GM12801 (cell line): ENCODE results near the gene RAMP3.

Experiments used
- TF ChIP-seq, protein P1 (sequence below): IDR thresholded peaks from one replicate; pipeline ENCODE4 v1.5.1; 2011; ENCODE audit warnings: control low read depth; ENCODE audit not compliant: insufficient read length; ENCODE audit errors: extremely low read depth

Gene RAMP3

GRCh38 chr7:45118292-45118691 lies 39.3 kb upstream of the RAMP3 start:
- TF ChIP-seq, protein P1, sequence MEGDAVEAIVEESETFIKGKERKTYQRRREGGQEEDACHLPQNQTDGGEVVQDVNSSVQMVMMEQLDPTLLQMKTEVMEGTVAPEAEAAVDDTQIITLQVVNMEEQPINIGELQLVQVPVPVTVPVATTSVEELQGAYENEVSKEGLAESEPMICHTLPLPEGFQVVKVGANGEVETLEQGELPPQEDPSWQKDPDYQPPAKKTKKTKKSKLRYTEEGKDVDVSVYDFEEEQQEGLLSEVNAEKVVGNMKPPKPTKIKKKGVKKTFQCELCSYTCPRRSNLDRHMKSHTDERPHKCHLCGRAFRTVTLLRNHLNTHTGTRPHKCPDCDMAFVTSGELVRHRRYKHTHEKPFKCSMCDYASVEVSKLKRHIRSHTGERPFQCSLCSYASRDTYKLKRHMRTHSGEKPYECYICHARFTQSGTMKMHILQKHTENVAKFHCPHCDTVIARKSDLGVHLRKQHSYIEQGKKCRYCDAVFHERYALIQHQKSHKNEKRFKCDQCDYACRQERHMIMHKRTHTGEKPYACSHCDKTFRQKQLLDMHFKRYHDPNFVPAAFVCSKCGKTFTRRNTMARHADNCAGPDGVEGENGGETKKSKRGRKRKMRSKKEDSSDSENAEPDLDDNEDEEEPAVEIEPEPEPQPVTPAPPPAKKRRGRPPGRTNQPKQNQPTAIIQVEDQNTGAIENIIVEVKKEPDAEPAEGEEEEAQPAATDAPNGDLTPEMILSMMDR, result no peak

GRCh38 chr7:45118889-45119331 lies 38.7 kb upstream of the RAMP3 start:
- TF ChIP-seq, protein P1, result no peak

- TF ChIP-seq, protein P1, result no peak
Observed at GRCh38 chr7:45119550-45119949, 38.0 kb upstream of the RAMP3 start.

DNA sequence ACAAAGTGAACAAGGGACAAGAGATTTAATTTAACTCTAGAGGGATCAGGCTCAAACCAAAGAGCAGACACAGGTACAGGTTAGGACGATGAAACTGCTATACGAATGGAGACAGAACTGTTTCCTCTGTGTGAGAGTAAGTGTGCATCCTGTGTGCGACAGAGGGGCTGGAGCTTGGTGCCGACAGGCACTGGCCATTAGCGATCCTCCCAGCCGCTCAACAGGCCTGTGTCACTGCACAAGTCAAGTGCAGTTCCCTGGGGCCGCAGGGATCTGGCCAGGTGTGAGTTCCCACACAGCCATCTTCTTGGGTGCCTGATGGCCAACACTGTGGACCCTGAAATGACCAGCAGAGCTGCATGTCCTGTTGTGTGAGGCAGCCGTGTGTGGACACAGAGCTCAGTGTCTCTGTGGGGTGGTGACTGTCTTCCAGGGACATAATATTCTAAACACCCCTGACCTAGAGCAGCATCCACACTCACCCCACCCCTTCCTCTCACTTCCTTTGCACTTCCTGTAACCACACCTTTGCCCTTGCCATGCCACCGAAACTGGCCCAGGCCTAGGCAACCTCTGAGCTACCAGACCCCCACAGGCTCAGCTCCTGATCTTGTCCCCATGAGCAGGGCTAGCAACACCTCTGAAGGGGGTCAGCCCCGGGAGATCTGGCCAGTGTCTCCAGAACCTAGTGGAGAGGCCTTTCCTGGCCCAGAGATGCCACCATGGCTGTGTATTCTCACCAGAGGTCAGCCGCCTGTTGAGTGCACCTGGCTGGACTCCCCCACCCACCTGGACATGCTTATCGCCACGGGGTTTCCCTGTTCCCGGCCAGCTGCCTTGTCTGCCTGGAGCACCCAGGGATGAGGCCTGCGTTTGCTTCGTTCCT lies 34.4 kb upstream of the RAMP3 start:
- TF ChIP-seq, protein P1, result no peak

DNA sequence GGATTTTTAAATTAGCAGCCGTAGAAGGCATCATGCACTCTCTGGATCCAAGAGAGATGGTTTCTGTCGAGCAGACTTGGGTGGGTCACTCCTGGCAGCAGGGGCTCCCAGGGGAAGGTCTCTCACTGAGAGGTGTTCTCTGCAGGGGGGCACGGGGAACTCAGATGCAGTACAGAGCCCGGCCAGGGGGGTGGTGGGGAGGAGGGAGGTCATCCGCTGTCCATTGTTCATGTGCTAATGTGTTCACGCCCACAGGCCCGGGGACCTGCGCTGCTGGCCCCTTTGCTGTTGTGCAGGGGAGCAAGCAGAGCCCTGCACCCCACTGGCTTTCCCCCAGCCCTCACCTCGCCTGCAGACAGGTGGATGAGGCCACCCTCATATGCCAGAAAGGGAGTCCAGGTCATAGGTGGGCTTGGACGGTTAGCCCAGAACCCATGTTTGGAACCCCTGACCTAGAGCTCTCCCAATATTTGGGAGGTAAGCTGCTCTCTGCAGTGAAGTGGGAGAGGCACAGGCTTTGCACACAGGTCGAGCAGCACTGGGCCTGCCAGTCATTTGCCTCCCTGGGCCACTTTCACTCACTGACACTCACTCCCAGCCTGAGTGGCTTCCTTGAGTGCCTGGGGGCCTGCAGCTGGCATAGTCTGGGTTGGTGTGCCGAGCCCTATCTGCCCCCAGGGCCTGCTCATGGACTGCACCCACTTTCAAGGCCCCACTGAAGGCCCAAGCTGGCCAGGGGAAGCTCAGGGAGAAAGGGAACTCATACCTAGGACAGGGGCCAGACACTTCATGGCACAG lies 33.5 kb upstream of the RAMP3 start:
- TF ChIP-seq, protein P1, result no peak

- TF ChIP-seq, protein P1, result no peak
Observed at GRCh38 chr7:45125193-45125904, 32.2 kb upstream of the RAMP3 start.

DNA sequence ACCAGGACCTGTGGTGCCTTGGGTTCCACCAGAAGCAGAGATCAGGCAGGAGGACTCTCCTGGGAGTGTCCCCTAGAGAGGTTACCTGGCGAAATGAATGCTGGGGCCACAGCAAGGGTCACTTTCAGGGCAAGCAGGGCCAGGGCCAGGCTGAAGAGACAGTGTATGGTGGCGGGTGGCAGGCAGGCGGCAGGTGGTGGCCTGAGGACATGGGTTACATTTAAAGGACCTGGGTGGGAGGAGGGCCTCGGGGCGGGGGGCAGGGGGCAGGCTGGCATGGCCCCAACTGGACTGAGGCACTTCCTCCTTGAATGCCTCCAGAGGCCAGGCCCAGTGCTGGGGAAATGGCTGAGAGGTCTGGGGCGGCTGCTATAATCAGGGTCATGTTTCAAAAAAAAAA lies 31.4 kb upstream of the RAMP3 start:
- TF ChIP-seq, protein P1, result no peak
